T-helper 2 cell treated with Interferon-gamma antibody and Interleukin-4, amounts not matched to agents 100 ng/mL and 5 ng/mL, for 36 hours (primary cell): ENCODE results near the gene MRPL20. TPM values are rescaled to one million over a fixed set of nuclear protein-coding genes. Genes with fewer than 3 reads are reported as not detected.
"Not testable (repeated sequence)": the region's sequence is repeated elsewhere in the genome, so short reads cannot be mapped to it uniquely, and the experiment has no call there.

Source experiments
- intact Hi-C: fragments of 100-400 bp; cut with micrococcal nuclease; formaldehyde crosslinking; loops from one replicate; pipeline ENCODE4 v1.15.1; 2023
- total RNA-seq: library from RNA; stranded (reverse); gene quantifications from 2 replicates; pipeline ENCODE4 v1.2.3, GENCODE V29; 2022

Gene MRPL20
- total RNA-seq, 1 donor from 2014 or later = 123 TPM

GRCh38 chr1:1437904-1438376 lies 30.8 kb upstream of the MRPL20 start:
- intact Hi-C loops = no loop called here

- intact Hi-C loops = no loop called here
Observed at GRCh38 chr1:1437033-1437903, 30.2 kb upstream of the MRPL20 start.

GRCh38 chr1:1436630-1437032 lies 29.5 kb upstream of the MRPL20 start:
- intact Hi-C loops = no loop called here

- intact Hi-C loops = no loop called here
Observed at GRCh38 chr1:1435911-1436629, 29.0 kb upstream of the MRPL20 start.

GRCh38 chr1:1435106-1435903 lies 28.2 kb upstream of the MRPL20 start, which contains the start of gene VWA1:
Gene VWA1 (plus strand): TSS chr1:1435690. CDS start chr1:1435749, 59 bp downstream.
- intact Hi-C loops = no loop called here

- intact Hi-C loops = no loop called here
Observed at GRCh38 chr1:1434824-1435105, 27.7 kb upstream of the MRPL20 start.

- intact Hi-C loops = no loop called here
Observed at GRCh38 chr1:1434131-1434823, 27.2 kb upstream of the MRPL20 start.

- intact Hi-C loops = no loop called here
Observed at GRCh38 chr1:1433804-1434130, 26.7 kb upstream of the MRPL20 start.

- intact Hi-C loops = no loop called here
Observed at GRCh38 chr1:1432951-1433803, 26.1 kb upstream of the MRPL20 start.

GRCh38 chr1:1432274-1432950 lies 25.3 kb upstream of the MRPL20 start:
- intact Hi-C loops = no loop called here

GRCh38 chr1:1431845-1432273 lies 24.8 kb upstream of the MRPL20 start:
- intact Hi-C loops = no loop called here

GRCh38 chr1:1430992-1431844 lies 24.1 kb upstream of the MRPL20 start:
- intact Hi-C loops = no loop called here

- intact Hi-C loops = no loop called here
Observed at GRCh38 chr1:1430114-1430982, 23.3 kb upstream of the MRPL20 start.

- intact Hi-C loops = no loop called here
Observed at GRCh38 chr1:1429671-1430073, 22.6 kb upstream of the MRPL20 start.

GRCh38 chr1:1428967-1429366 lies 21.9 kb upstream of the MRPL20 start:
- intact Hi-C loops = not testable (repeated sequence)

- intact Hi-C loops = no loop called here
Observed at GRCh38 chr1:1428174-1428573, 21.1 kb upstream of the MRPL20 start.

- intact Hi-C loops = no loop called here
Observed at GRCh38 chr1:1427820-1428148, 20.7 kb upstream of the MRPL20 start.
